A204.1 (cell line): ENCODE data around the gene GHRL.
"Not testable (repeated sequence)": the region's sequence is repeated elsewhere in the genome, so short reads cannot be mapped to it uniquely, and the experiment has no call there.

ENCODE experiments used
- FAIRE-seq: peaks from 2 replicates; lab custom pipeline; 2012; peaks lifted over from hg19 to GRCh38; lab: Jason Lieb, UNC

GHRL gene

GRCh38 chr3:10272476-10272875 is 20.3 kb downstream of the GHRL start:
- FAIRE-seq = not testable (repeated sequence)

GRCh38 chr3:10269443-10269842 is 23.3 kb downstream of the GHRL start:
- no peak for FAIRE-seq

- FAIRE-seq = no peak
Measured at GRCh38 chr3:10268930-10269329, 23.8 kb downstream of the GHRL start.

DNA sequence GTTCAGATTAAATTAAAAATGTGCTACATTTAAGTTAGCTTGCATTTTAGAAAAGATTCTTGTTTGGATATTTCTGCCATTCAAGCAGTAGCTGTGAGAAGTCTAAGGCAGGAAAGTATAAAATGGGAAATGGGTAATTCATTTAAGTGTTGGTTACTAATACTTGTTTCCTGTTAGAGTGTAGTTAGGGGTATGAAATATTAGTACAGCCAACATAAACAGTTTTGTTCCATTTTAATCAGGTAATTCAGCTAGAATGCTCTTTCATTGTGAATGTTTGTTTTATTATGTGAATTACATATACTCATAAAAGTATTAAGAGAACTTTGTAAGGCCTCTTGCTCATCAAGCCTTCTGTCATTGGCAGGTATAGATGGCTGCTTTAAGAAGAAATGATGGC is 24.6 kb downstream of the GHRL start:
- FAIRE-seq = no peak

DNA sequence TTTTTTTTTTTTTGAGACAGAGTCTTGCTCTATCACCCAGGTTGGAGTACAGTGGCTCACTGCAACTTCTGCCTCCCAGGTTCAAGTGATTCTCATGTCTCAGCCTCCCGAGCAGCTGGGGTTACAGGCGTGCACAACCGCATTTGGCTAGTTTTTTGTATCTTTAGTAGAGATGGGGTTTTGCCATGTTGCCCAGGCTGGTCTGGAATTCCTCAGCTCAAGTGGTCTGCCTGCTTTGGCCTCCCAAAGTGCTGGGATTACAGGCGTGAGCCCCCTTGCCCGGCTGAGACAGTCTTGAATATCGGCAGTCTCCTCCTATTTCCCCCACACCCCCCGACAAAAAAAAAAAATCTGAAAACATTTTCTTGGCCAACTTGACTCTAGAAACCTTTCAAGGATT is 25.8 kb downstream of the GHRL start:
- FAIRE-seq = not testable (repeated sequence)

GRCh38 chr3:10265833-10266232 is 26.9 kb downstream of the GHRL start:
- no peak for FAIRE-seq

- no peak for FAIRE-seq
Measured at GRCh38 chr3:10263646-10264363, 28.9 kb downstream of the GHRL start.

- FAIRE-seq = no peak
Measured at GRCh38 chr3:10262027-10262426, 30.7 kb downstream of the GHRL start.

- FAIRE-seq = no peak
Measured at GRCh38 chr3:10260211-10260701, 32.5 kb downstream of the GHRL start.

GRCh38 chr3:10259798-10260197 is 32.9 kb downstream of the GHRL start:
- no peak for FAIRE-seq

DNA sequence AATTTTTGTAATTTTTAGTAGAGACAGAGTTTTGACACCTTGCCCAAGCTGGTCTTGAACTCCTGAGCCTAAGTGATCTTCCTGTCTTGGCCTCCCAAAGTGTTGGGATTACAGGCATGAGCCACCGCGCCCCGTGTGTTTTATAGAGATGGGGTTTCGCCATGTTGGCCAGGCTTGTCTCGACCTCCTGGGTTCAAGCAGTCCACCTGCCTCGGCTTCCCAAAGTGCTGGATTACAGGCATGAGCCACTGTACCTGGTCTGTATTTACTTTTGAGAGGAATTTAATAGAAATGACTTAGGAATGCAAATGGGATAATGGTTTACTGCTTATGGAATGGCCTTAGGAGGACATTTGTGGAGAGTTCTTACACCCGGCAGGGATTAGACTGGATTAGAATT is 33.7 kb downstream of the GHRL start:
- no peak for FAIRE-seq

- FAIRE-seq = no peak
Measured at GRCh38 chr3:10255835-10256234, 36.9 kb downstream of the GHRL start.

DNA sequence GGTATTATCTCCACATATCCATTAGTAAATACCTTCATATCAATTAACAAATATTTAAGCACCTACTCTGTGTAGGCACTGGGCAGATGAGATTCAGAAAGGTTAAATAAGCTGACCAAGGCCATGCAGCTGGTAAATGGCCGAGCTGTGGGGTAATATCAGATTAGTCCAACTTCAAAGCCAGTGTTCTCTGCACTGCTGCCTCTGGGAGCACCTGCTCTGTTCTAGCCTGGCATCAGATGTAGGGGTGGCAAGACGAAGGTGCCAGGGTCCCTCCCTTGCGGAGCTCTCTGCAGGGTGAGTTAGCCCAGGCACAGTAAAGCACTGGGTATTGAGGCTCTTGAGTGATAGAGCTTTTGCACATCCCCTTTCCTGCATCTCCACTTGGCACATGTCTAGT is 39.0 kb downstream of the GHRL start:
- FAIRE-seq = no peak

DNA sequence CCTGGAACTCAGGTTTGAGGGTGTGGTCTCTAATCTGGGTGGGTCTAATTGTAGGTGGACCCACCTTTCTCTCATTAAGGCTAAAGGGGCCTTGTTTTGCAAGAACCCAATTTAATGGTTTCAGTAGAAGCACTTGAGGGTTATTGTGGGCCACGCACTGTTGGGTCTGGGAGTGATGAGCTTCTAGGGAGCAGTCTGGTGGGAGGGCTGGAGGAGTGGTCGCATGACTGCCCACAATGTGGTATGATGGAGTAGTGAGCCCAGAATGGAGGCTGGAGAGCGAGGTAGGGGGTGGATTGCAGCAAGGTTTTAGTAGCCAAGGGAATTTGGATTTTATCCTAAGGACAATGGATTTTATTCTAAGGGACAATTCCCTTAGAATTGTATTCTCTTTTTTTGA is 41.7 kb downstream of the GHRL start:
- no peak for FAIRE-seq

- FAIRE-seq = no peak
Measured at GRCh38 chr3:10249833-10250232, 42.9 kb downstream of the GHRL start.

- no peak for FAIRE-seq
Measured at GRCh38 chr3:10248984-10249748, 43.6 kb downstream of the GHRL start.

DNA sequence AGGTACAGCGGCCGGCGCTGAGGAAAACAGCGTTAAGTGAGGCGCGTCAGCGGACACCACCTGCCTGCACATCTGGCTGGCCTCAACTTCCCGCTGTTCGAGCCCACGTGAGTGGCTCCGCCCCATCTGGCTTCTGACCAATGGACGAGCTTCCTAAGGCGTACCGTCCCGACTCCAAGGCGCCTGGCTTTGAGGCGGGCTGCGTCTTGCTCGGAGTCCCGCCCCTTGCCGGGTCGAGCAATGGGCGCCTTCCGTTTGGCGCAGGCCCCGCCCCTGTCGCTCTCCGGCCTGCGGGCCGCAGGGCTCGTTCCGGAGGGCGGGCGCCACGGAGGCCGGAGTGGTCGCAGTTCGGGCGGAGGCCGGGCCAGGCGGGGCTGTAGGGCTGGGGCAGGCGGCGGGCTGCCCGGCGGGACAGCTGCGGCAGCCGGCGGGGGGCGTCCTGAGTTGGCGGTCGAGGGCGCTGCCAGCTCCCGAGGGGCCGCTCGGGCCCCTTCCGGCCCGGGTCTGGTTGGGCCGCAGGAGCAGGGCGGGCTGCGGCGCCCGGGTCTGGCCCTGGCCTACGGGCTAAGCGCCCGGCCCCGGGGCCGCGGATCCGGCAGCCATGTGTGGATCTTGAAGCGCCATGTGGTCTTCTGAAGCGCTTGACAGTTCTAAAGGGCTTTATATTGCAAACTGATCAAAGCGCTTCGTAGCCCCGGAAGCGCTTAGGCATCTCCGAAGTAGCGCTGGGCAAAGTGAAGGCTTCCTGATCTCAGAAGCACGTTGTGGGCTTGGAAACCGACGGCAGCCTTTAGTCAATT is 44.4 kb downstream of the GHRL start, which contains the start of gene TATDN2:
TATDN2 (plus strand) TSS at position 276 of the 800 bp plus-strand sequence. CDS start 742 bp downstream, outside the sequence.
- peak; percentile 34 for FAIRE-seq

GRCh38 chr3:10247679-10248183 is 45.0 kb downstream of the GHRL start:
- no peak for FAIRE-seq

DNA sequence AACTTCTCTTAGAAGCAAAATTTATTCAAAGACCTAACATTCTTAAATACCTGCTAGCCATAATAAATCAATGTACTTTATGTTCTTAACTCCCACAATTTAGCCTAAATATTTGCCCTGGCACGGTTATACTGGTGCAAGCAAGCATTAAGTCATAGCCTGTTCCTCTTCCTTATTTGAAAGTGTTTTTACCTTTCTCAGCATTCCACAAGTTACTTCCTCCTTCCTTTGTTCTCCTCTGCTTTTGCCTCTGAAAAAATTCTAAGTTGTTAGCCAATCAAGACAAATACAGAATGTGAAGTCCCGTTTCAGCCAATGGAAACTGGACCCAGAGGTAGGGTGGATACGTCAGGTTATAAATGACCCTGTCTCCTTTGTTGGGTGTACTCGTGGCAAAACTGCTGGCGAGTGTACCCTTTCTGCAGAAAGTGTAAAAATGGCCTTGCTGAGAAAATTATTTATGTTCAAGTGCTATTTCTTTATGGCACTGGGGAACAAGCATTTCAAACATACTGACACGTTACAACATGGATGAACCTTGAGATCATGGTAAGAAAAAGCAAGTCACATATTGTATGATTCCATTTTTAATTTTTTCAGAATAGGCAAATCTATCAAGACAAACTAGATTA is 47.5 kb downstream of the GHRL start:
- FAIRE-seq = no peak

DNA sequence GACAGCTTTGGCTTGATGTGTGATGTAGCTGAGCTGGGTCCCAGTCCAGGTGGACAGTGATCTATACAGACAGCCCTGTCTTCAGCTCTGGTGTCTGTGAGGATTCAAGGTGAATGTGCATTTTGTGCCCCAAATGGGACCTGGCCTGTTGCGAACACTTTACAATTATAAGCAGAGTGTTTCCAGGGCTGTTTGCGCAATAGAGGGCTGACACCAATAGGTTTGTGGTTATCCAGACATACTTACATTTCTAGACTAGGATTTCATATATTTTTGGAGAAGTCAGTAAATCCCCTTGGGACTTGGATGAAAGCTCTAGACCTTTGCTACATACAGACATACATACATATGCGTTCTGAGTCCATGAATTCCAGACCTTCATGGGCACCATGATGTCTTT is 48.7 kb downstream of the GHRL start:
- no peak for FAIRE-seq

DNA sequence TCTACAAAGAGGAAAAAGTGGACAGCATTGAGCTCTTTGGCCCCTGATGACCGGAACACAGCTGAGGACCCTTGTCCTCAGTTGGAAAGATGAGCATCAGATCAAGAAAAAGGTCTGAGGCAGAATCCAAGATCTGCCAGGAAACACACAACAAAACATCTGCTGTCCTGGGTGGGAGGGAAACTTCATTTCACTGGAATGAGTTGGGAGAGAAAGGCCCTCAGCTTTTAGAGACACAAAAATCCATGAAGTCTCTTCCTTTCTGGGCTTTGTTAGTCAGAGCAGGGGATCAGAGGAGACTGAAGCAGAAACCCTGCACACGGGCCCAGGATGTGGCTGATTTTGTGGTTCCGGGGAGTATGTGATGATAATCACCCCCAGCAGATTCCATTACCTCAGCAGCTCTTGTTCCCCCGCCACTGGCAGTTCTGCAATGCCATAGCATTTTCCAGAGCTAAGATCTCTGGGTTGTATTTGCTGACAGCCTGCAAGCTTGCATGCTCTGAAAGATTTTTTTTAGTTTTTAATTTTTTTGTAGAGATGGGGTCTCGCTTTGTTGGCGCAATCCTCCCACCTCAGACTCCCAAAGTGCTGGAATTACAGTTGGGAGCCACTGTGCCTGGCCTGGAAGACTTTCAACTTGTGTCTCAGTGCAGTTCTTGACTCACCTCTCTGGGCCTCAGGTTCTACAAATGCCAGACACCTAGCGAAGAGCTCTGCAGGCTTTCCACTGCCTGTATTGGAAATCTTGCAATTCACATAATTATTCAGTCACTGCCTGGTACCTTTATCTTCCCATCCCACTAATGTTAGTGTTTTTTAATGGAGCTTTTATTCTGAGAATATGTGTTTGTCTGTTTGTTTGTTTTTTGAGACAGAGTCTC is 50.3 kb downstream of the GHRL start:
- FAIRE-seq = no peak
